ENCODE results near the gene RPL13. TPM values are rescaled to one million over a fixed set of nuclear protein-coding genes. Genes with fewer than 3 reads are reported as not detected.

RPL13 gene
- total and polyA plus RNA-seq, 9 of the 15 experiments (the other 6 are each of a cell fraction or from before 2014, with no cell fraction given) = 227 to 6,042 (median 1,633) TPM

- POLR2A ChIA-PET = no interaction called here
- peaks cover 80% of the 10 kb centered on the region; the same call in 2 of the 3 replicates for H3K36me3 ChIP-seq (ENCODE audit: control insufficient read depth, insufficient read depth, low read length)
- H3K27me3 ChIP-seq (ENCODE audit: control insufficient read depth in 2 of 2, insufficient read depth in 2 of 2, low read length in 2 of 2) = no peaks in the 10 kb centered on the region
- CTCF ChIA-PET (ENCODE audit: low intra/inter-chr PET ratio) = no interaction called here
- no peak overlapping the region for H3K4me3 ChIP-seq
- intact Hi-C loops (cut with micrococcal nuclease) = no loop called here
- peaks cover 0 to 8% of the 10 kb centered on the region in 2 experiments; a peak in 1 of 5 replicates for H3K4me1 ChIP-seq (replicated peaks in 1 of 2; ENCODE audit: control insufficient read depth in 2 of 2, insufficient read depth in 2 of 2, low read length in 2 of 2)
- TF ChIP-seq NONO (IDR thresholded peaks at IDR 0.05; ENCODE audit: low read depth in 2 of 2, low read length in 1 of 2) = no peak
- no peak for TF ChIP-seq ETV5 (CRISPR knock-in tag; IDR thresholded peaks at IDR 0.05; ENCODE audit: low read depth)
- no peak for TF ChIP-seq MCM7 (IDR thresholded peaks at IDR 0.05)
- no peak for TF ChIP-seq ADNP (tag; IDR thresholded peaks at IDR 0.05)
- no peak for TF ChIP-seq ZNF764 (CRISPR knock-in tag; IDR thresholded peaks at IDR 0.05; ENCODE audit: low read depth)
- TF ChIP-seq RBM34 (IDR thresholded peaks at IDR 0.05; ENCODE audit: borderline replicate concordance, insufficient read depth, low read length) = no peak
- no peak for TF ChIP-seq ZNF583 (CRISPR knock-in tag; IDR thresholded peaks at IDR 0.05)
- TF ChIP-seq TSC22D4 (tag; IDR thresholded peaks at IDR 0.05) = no peak
- no peak for TF ChIP-seq SMAD3 (CRISPR knock-in tag; conservative IDR thresholded peaks at IDR 0.05)
- TF ChIP-seq TFE3 (CRISPR knock-in tag; IDR thresholded peaks at IDR 0.05) = no peak
- no peak for TF ChIP-seq KAT7 (CRISPR knock-in tag; IDR thresholded peaks at IDR 0.05; ENCODE audit: borderline replicate concordance)
- no peak for TF ChIP-seq GTF2E2 (tag; IDR thresholded peaks at IDR 0.05)
- TF ChIP-seq FOXP4 (CRISPR knock-in tag; IDR thresholded peaks at IDR 0.05; ENCODE audit: borderline replicate concordance) = no peak
- TF ChIP-seq FOXA3 (CRISPR knock-in tag; conservative IDR thresholded peaks at IDR 0.05 in 1 of 2, IDR thresholded peaks at IDR 0.05 in 1 of 2) = no peak
- no peak for TF ChIP-seq CHD2 (IDR thresholded peaks at IDR 0.05; ENCODE audit: low read depth, low read length)
- no peak for TF ChIP-seq CBX2 (IDR thresholded peaks at IDR 0.05; ENCODE audit: insufficient read depth, low read length, poor library complexity, severe bottlenecking)
- TF ChIP-seq ZFP30 (CRISPR knock-in tag; IDR thresholded peaks at IDR 0.05; ENCODE audit: borderline replicate concordance) = no peak
- BruUV-seq (replicated peaks) = no TSS peak
- no peak for ATAC-seq
- no peak overlapping the region for H3K4me2 ChIP-seq (ENCODE audit: insufficient read depth, low read length)
- WGBS (ENCODE audit: insufficient coverage, low coverage, missing lambda C conversion rate) = 91% methylated on average over 11 of the region's 11 CpGs
- no peak for DNase-seq (ENCODE audit: extremely low read depth in 1 of 4, low spot score in 3 of 4)
- no peak overlapping the region for H2AFZ ChIP-seq (ENCODE audit: low read depth, low read length)
- H4K20me1 ChIP-seq (replicated peaks; ENCODE audit: control insufficient read depth, insufficient read depth, low read length) = no peaks in the 10 kb centered on the region
- H3K27ac ChIP-seq (ENCODE audit: extremely low read depth, low read depth, low read length) = no peak overlapping the region
- no peak overlapping the region; a peak in 1 of 4 replicates for H3K9ac ChIP-seq (ENCODE audit: insufficient read depth in 1 of 2, low read depth in 2 of 2, low read length in 2 of 2)
- no peaks in the 10 kb centered on the region for H3K9me3 ChIP-seq (replicated peaks; ENCODE audit: control insufficient read depth, insufficient read depth, low read depth, low read length)
- H3K9me1 ChIP-seq (ENCODE audit: control insufficient read depth, insufficient read depth, low read length) = no peaks in the 10 kb centered on the region
- in situ Hi-C loops (cut with MboI) = no loop called here
- no peak for FAIRE-seq
- no peaks in the 10 kb centered on the region for H3K79me2 ChIP-seq (ENCODE audit: control insufficient read depth, insufficient read depth, low read length)
Measured at GRCh38 chr16:89534252-89534756, 26.2 kb upstream of the RPL13 start.
